ENCODE measurements around the gene PRKCH.

Gene PRKCH

DNA sequence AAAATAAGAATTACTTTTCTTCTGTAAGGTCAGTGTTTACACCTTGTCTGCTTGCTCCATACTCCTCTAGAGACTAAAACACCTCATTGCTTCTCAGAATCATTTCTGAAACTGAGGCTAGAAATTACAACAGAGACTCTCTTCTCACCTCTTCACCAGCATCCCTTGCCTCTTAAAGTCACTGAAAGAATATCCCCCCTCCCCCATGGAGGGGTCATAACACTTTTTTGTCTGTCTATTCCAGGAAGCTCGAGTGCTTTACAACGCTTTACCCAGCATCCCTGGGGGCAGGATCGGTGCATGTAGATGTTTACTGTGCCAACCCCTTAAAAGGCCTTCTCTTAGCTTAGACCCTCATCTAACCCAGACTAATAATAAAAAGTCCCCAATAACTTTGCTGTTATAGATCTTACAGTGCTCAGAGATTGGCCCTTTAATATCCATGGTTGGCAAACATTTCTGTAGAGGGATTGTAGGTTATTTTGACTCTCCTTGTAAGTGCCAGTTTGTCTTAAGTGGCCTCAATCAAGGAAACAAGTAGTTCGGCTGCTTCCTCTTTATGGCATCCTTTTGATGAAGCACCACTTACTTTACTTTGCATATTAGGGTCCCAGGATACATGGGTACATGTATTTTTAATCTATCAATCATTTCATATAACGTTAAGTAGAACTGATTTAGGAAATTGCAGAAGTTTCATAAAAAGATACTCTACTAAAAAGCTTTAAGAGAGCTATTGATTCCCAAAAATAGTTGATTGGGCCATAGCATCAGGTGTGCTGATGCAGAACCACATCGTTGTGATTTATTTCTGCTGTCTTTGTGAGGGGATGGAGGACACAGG is 29.3 kb downstream of the PRKCH start:
- no peak for TF ChIP-seq ZFX (IDR thresholded peaks at IDR 0.05; ENCODE audit: borderline replicate concordance)
- H3K27ac ChIP-seq = no peak overlapping the region

DNA sequence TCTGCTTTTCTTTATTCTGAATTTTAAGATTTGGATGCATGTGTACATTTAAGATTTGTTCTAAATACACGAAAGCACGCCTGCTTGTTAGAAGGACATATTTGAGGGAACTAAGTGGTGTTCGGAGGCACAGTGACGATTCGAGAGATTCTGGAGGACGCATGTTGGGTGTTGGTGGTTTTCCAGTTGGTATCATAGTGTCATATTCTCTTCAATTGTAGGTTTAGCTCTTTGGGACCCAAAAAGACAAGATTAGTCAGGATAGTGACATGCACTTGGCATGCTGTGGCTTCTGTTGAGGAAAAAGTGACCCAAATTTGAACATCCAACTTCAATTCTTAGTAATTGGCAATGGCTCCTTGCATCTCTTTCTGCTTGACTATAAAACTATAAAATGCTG is 30.1 kb downstream of the PRKCH start:
- TF ChIP-seq ZFX (IDR thresholded peaks at IDR 0.05; ENCODE audit: borderline replicate concordance) = no peak
- no peak overlapping the region for H3K27ac ChIP-seq

DNA sequence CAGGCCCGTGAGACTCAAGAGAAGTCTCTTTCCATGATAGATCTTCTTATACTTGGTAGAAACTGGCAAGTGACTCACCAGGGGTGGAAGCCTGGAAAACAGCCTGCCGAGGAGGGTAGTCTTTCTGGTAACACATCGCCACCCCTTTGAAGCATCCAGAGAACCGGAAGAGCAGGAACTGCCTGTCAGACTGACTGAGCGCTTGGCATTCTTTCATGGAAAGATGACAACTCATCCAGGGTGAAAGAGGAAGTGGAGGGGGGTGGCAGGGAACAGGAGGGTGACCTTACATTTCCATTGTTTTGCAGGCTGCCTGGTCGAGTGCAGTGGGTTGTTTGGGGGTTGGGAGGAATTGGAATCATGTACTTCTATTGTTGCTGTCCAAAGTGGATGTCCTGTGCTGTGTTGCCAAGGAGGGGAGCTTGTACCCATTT is 34.5 kb downstream of the PRKCH start:
- TF ChIP-seq ZFX (IDR thresholded peaks at IDR 0.05; ENCODE audit: borderline replicate concordance) = no peak
- TF ChIP-seq, protein P1, sequence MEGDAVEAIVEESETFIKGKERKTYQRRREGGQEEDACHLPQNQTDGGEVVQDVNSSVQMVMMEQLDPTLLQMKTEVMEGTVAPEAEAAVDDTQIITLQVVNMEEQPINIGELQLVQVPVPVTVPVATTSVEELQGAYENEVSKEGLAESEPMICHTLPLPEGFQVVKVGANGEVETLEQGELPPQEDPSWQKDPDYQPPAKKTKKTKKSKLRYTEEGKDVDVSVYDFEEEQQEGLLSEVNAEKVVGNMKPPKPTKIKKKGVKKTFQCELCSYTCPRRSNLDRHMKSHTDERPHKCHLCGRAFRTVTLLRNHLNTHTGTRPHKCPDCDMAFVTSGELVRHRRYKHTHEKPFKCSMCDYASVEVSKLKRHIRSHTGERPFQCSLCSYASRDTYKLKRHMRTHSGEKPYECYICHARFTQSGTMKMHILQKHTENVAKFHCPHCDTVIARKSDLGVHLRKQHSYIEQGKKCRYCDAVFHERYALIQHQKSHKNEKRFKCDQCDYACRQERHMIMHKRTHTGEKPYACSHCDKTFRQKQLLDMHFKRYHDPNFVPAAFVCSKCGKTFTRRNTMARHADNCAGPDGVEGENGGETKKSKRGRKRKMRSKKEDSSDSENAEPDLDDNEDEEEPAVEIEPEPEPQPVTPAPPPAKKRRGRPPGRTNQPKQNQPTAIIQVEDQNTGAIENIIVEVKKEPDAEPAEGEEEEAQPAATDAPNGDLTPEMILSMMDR (IDR thresholded peaks at IDR 0.05) = no peak
- no peak overlapping the region for H3K27ac ChIP-seq

DNA sequence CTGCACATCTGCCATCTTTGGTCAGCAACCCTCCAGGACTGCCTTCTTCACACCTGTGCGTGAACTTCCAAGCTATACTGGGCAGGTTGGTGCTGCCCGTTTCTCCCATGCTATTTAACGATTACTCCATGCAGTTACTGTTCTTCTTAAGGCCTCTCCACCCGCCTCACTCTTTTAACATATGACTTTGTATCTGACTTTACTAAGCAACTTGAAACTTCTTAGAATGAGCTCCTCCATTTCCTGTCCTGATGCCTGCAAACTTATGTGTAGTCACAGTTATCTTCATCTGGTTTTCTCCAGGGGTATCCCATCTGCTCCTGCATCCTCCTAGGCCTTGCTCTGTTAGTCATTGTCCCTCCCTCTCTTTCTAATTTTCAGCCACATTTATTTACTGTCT is 35.7 kb downstream of the PRKCH start:
- TF ChIP-seq, protein P1 (IDR thresholded peaks at IDR 0.05) = no peak
- no peak for TF ChIP-seq ZFX (IDR thresholded peaks at IDR 0.05; ENCODE audit: borderline replicate concordance)
- H3K27ac ChIP-seq = no peak overlapping the region

DNA sequence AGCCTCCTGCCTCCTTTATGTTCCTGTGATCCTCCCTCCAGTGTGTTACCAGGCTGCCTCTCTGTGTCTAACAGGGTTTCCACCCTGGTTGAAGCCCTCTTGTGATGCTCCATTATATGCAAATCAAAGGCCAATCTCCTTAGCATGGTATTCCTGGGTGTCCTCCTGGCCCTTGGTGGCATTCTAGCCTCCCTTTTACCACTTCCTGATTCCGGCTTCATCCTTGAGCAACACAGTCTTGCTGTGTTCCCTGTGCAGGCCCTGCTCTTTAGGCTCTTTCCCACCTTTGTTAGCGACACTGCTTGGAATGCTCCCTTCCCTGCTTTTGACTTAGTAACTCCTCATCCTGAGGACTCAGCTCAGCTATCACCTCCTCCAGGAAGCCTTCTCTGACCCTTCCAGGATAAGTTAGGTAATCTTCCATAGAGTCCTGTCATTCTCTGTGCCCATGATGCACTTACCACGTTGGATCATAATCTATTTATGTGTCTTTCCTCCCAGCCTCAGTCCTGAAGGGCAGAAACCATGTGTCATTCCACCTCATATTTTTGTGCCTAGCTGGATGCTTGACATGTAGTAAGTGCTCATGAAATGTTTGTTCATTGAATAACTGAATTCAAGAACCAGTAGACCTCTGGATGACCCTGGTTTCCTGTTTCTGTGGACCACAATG is 37.3 kb downstream of the PRKCH start:
- H3K27ac ChIP-seq = no peak overlapping the region
- TF ChIP-seq, protein P1 (IDR thresholded peaks at IDR 0.05) = no peak

DNA sequence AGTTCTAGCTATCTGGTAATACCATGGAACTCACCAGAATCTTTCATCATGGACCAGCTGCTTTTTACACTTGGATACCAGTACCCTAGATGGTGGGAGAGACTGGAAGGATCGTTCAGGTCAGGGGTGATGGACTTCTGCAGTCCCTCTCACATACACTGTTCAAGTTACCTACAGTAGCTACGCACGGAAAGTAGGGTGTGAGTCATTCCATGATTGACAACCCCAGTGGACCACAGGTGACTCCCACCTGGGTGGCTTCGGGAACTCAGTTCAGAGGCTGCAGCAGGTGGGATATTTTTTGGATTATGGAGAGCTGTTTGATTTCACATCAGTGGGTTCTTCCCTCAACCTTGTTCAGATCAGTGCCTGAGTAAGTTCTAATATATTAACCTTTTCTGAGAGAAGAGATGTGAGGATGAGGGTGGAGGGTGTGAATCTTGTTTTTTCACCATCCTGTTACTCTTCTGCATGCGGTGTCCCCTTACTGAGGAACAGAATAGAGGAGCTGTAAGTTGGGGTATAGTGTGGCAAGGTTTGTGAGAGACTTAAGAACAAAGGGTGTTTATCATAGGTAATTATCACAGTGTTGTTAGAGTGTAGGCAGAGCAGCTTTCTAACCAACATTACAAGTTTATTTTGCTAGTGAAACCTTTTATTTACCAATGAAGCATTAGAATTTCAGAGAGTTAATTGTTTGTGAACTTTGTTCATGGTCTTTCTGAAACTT is 39.6 kb downstream of the PRKCH start:
- TF ChIP-seq, protein P1 (IDR thresholded peaks at IDR 0.05) = no peak
- TF ChIP-seq ZFX (IDR thresholded peaks at IDR 0.05; ENCODE audit: borderline replicate concordance) = no peak

DNA sequence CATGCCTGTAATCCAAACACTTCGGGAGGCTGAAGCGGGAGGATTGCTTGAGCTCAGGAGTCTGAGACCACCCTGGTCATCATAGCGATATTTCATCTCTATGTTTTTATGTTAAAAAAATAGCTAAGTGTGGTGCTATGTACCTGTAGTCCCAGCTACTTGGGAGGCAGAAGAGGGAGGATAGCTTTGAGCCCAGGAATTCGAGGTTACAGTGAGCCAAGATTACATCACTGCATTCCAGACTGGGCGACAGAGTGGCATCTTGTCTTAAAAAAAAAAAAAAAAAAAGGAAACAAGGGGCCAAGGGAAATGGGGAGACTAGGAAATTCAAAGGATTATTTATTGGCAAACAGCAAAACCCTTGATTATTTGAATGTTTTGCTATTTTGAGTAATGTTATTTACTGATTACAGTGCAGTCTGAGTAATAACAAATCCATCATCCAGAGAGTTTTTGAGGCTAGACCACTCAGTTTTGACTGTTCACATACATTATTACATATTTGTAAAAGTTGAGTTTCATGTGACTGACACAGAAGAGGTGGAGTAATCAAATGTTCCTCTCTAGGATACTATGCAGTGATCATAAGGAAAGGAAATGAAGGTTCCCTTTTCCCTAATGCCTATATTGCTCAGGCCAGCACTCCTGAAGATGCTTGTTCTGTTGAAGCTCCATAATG is 40.8 kb downstream of the PRKCH start:
- H3K27ac ChIP-seq = no peak overlapping the region
- no peak for TF ChIP-seq ZFX (IDR thresholded peaks at IDR 0.05; ENCODE audit: borderline replicate concordance)
- TF ChIP-seq, protein P1 (IDR thresholded peaks at IDR 0.05) = no peak

More for the DNA sequence above, 39.6 kb downstream of the PRKCH start:
- H3K27ac ChIP-seq = no peak overlapping the region

All from 22Rv1 (cell line).